Stimulated activated CD4-positive, alpha-beta T cell treated with anti-CD3 and anti-CD28 coated beads, Interleukin-4, amount 100 ng/mL, for 1 hour (primary cell): ENCODE data around the gene TMEFF2.
"Not testable (repeated sequence)": the region's sequence is repeated elsewhere in the genome, so short reads cannot be mapped to it uniquely, and the experiment has no call there.

ENCODE experiments used
- DNase-seq: peaks from one replicate; pipeline ENCODE4 v3.0.0-alpha.2; 2020

The TMEFF2 gene

GRCh38 chr2:191923652-191923997 is 271.1 kb downstream of the TMEFF2 start:
- no peak for DNase-seq

GRCh38 chr2:191922736-191923651 is 271.7 kb downstream of the TMEFF2 start:
- no peak for DNase-seq

- not testable (repeated sequence) for DNase-seq
Observed at GRCh38 chr2:191921650-191922049, 273.1 kb downstream of the TMEFF2 start.

GRCh38 chr2:191920502-191920901 is 274.2 kb downstream of the TMEFF2 start:
- DNase-seq: no peak

GRCh38 chr2:191917967-191918651 is 276.6 kb downstream of the TMEFF2 start:
- DNase-seq: no peak

- no peak for DNase-seq
Observed at GRCh38 chr2:191917430-191917881, 277.3 kb downstream of the TMEFF2 start.

- DNase-seq: no peak
Observed at GRCh38 chr2:191916826-191917225, 277.9 kb downstream of the TMEFF2 start.

GRCh38 chr2:191915750-191916149 is 279.0 kb downstream of the TMEFF2 start:
- DNase-seq: no peak

GRCh38 chr2:191913796-191914195 is 280.9 kb downstream of the TMEFF2 start:
- no peak for DNase-seq

GRCh38 chr2:191912764-191913163 is 282.0 kb downstream of the TMEFF2 start:
- no peak for DNase-seq

GRCh38 chr2:191910518-191910917 is 284.2 kb downstream of the TMEFF2 start:
- no peak for DNase-seq

- no peak for DNase-seq
Observed at GRCh38 chr2:191908874-191909273, 285.9 kb downstream of the TMEFF2 start.

- DNase-seq: no peak
Observed at GRCh38 chr2:191907545-191907944, 287.2 kb downstream of the TMEFF2 start.

GRCh38 chr2:191907091-191907490 is 287.6 kb downstream of the TMEFF2 start:
- no peak for DNase-seq

- DNase-seq: no peak
Observed at GRCh38 chr2:191905336-191905735, 289.4 kb downstream of the TMEFF2 start.

- no peak for DNase-seq
Observed at GRCh38 chr2:191901031-191901430, 293.7 kb downstream of the TMEFF2 start.

- no peak for DNase-seq
Observed at GRCh38 chr2:191899410-191899809, 295.3 kb downstream of the TMEFF2 start.
